Caco-2 (cell line): ENCODE results near the gene RNF2. TPM values are rescaled to one million over a fixed set of nuclear protein-coding genes. Genes with fewer than 3 reads are reported as not detected.

Experiments used
- BruUV-seq: library from RNA; stranded (reverse); fragments of 400-500 nt; replicated peaks from 2 replicates; lab custom pipeline; 2021; lab: Mats Ljungman, UMichigan
- CTCF ChIA-PET: fragments of 300-600 bp; sonication (Branson Sonifier 250); formaldehyde crosslinking; loops from one replicate; lab custom pipeline; 2022; ENCODE audit warnings: antibody characterized with exemption; lab: Charles Lee
- POLR2A ChIA-PET: fragments of 300-600 bp; sonication (Branson Sonifier 250); formaldehyde crosslinking; loops from one replicate; lab custom pipeline; 2022; ENCODE audit warnings: antibody characterized with exemption; lab: Charles Lee
- DNase-seq, 2 experiments: peaks; one replicate each; pipeline versions ENCODE4 v3.0.0 to v3.0.0-alpha.2; 2020 to 2022
- H3K27me3 ChIP-seq: replicated peaks from 2 replicates; pipeline ENCODE4 v1.6.0; 2011; ENCODE audit warnings: low read length; ENCODE audit not compliant: control insufficient read depth, insufficient read depth
- H3K36me3 ChIP-seq: 2 replicates; pipeline ENCODE4 v1.5.1; 2011; ENCODE audit warnings: low read length; ENCODE audit not compliant: control insufficient read depth, insufficient read depth
- H3K4me1 ChIP-seq: fragments of 250-450 bp; sonication (Bioruptor Pico); 2 replicates; pipeline ENCODE4 v1.5.1; 2020; ENCODE audit warnings: mild to moderate bottlenecking
- H3K4me3 ChIP-seq: 2 replicates; pipeline ENCODE4 v1.5.1; 2011; ENCODE audit warnings: low read depth, mild to moderate bottlenecking, control low read depth, low read length
- H3K9me3 ChIP-seq: fragments of 250-450 bp; sonication (Bioruptor Pico); 2 replicates; pipeline ENCODE4 v1.5.1; 2020; ENCODE audit warnings: mild to moderate bottlenecking, moderate library complexity
- H3K27ac Mint-ChIP-seq: one replicate; pipeline ENCODE4 v1.8.0; 2022; ENCODE audit warnings: mixed read lengths; ENCODE audit not compliant: unreplicated experiment
- H3K27me3 Mint-ChIP-seq: one replicate; pipeline ENCODE4 v1.8.0; 2022; ENCODE audit warnings: mixed read lengths; ENCODE audit not compliant: insufficient read depth, unreplicated experiment
- H3K36me3 Mint-ChIP-seq: one replicate; pipeline ENCODE4 v1.8.0; 2022; ENCODE audit warnings: mild to moderate bottlenecking, mixed read lengths; ENCODE audit not compliant: insufficient read depth, unreplicated experiment
- H3K4me1 Mint-ChIP-seq: one replicate; pipeline ENCODE4 v1.8.0; 2022; ENCODE audit warnings: low read depth, mixed read lengths; ENCODE audit not compliant: unreplicated experiment
- H3K4me3 Mint-ChIP-seq: one replicate; pipeline ENCODE4 v1.8.0; 2022; ENCODE audit warnings: mild to moderate bottlenecking, moderate library complexity, mixed read lengths; ENCODE audit not compliant: unreplicated experiment
- H3K9me3 Mint-ChIP-seq: one replicate; pipeline ENCODE4 v1.8.0; 2022; ENCODE audit warnings: mixed read lengths; ENCODE audit not compliant: unreplicated experiment
- intact Hi-C: fragments of 100-400 bp; cut with micrococcal nuclease; formaldehyde crosslinking; loops from one replicate; pipeline ENCODE4 v1.10.0; 2022; ENCODE audit not compliant: unreplicated experiment
- total RNA-seq: library from RNA; stranded (reverse); gene quantifications from 2 replicates; pipeline ENCODE4 v1.2.3, GENCODE V29; 2022
- TF ChIP-seq, protein P1 (sequence below), 2 experiments: fragments of 200-600 bp in 1 of 2; IDR thresholded peaks; 1 replicate in 1 of 2; 2 replicates in 1 of 2; pipeline versions ENCODE4 v1.5.1 to v1.8.0; 2011 to 2022; ENCODE audit warnings: antibody characterized with exemption in 1 of 2, control low read depth in 1 of 2, inconsistent platforms in 1 of 2, low read depth in 1 of 2, low read length in 1 of 2, mild to moderate bottlenecking in 1 of 2, moderate library complexity in 1 of 2; ENCODE audit not compliant: insufficient read depth in 1 of 2, severe bottlenecking in 1 of 2, unreplicated experiment in 1 of 2

RNF2 gene
- total RNA-seq, 1 experiment from 2014 or later: 31.7 TPM

DNA sequence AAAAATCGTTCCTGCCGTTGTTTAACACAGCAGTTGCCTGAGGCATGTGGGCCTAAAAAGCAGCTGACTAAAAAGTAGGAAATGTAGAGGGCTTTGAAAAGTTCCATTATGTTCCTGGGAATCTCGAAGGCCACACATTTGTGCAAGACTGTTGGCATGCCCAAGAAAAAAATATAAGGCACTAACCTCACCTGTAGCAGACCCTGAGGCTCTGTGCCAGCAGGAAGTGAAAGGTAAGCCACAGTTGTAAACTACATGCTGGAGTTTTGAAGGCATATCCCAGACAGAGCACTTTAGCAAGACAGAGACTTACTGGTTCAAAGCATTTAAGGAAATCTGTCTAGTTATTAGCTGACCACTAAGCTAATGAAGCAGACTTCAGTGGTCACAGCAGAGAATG is 58.7 kb downstream of the RNF2 start:
- CTCF ChIA-PET: no interaction called here

DNA sequence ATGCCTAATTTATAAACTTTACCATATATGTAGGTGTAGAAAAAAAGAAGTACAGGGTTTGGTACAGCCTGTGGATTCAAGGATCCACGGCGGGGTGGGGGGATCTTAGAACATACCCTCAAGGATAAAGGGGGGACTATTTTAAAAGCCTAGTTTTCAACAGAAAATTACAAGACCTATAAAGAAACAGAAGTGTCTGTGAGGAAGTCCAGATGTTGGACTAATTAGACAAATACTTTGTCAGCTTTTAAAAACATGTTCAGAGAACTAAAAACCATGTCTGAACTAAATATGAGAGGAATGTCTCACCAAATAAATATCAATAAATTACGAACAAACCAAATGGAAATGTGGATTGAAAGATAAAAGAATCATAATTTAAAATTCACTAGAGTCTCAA is 59.8 kb downstream of the RNF2 start:
- ChIA-PET CTCF (no interaction called here), POLR2A (no interaction called here)
- Mint-ChIP-seq H3K4me3 (no peak overlapping the region), H3K9me3 (no peaks in the 10 kb centered on the region), H3K36me3 (peaks cover 22% of the 10 kb centered on the region), H3K27ac (no peak overlapping the region), H3K4me1 (no peaks in the 10 kb centered on the region), H3K27me3 (no peaks in the 10 kb centered on the region)
- no peak overlapping the region for H3K4me3 ChIP-seq
- intact Hi-C loops: no loop called here
- TF ChIP-seq, protein P1, sequence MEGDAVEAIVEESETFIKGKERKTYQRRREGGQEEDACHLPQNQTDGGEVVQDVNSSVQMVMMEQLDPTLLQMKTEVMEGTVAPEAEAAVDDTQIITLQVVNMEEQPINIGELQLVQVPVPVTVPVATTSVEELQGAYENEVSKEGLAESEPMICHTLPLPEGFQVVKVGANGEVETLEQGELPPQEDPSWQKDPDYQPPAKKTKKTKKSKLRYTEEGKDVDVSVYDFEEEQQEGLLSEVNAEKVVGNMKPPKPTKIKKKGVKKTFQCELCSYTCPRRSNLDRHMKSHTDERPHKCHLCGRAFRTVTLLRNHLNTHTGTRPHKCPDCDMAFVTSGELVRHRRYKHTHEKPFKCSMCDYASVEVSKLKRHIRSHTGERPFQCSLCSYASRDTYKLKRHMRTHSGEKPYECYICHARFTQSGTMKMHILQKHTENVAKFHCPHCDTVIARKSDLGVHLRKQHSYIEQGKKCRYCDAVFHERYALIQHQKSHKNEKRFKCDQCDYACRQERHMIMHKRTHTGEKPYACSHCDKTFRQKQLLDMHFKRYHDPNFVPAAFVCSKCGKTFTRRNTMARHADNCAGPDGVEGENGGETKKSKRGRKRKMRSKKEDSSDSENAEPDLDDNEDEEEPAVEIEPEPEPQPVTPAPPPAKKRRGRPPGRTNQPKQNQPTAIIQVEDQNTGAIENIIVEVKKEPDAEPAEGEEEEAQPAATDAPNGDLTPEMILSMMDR (IDR thresholded peaks at IDR 0.05; ENCODE audit: insufficient read depth in 1 of 2, low read depth in 1 of 2, low read length in 1 of 2, severe bottlenecking in 1 of 2, unreplicated experiment in 1 of 2): no peak
- peaks cover 12% of the 10 kb centered on the region for H3K9me3 ChIP-seq
- no peak for DNase-seq
- H3K36me3 ChIP-seq: no peaks in the 10 kb centered on the region
- BruUV-seq: no TSS peak
- H3K4me1 ChIP-seq: no peaks in the 10 kb centered on the region
- no peaks in the 10 kb centered on the region for H3K27me3 ChIP-seq

More for the DNA sequence above, 58.7 kb downstream of the RNF2 start:
- no peaks in the 10 kb centered on the region for H3K4me1 Mint-ChIP-seq
- H3K27ac Mint-ChIP-seq: no peak overlapping the region
- no peak overlapping the region for H3K4me3 Mint-ChIP-seq
- Histone ChIP-seq H3K9me3 (peaks cover 12% of the 10 kb centered on the region), H3K4me1 (no peaks in the 10 kb centered on the region), H3K4me3 (no peak overlapping the region), H3K36me3 (no peaks in the 10 kb centered on the region), H3K27me3 (no peaks in the 10 kb centered on the region)
- TF ChIP-seq, protein P1 (IDR thresholded peaks at IDR 0.05; ENCODE audit: insufficient read depth in 1 of 2, low read depth in 1 of 2, low read length in 1 of 2, severe bottlenecking in 1 of 2, unreplicated experiment in 1 of 2): no peak
- POLR2A ChIA-PET: no interaction called here
- peaks cover 31% of the 10 kb centered on the region for H3K36me3 Mint-ChIP-seq
- intact Hi-C loops: no loop called here
- no TSS peak for BruUV-seq
- no peaks in the 10 kb centered on the region for H3K27me3 Mint-ChIP-seq
- no peaks in the 10 kb centered on the region for H3K9me3 Mint-ChIP-seq
- DNase-seq: no peak

DNA sequence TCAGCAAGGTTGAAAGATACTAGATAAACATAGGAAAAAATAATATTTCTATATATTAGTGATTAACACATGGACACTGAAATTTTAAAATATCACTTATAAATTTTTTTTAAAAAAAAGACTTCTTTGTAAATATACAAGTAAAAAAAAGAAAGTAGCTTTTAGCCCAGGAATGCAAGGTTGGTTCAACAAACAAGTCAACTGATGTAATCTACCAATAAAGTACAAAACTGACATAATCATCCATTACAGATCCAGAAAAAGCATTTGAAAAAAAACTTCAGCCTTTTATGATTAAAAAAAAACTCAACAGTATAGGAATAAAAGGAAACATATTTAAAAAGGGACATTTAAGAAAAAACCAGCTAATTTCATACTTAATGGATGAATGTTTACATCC is 63.0 kb downstream of the RNF2 start:
- TF ChIP-seq, protein P1 (IDR thresholded peaks at IDR 0.05; ENCODE audit: insufficient read depth in 1 of 2, low read depth in 1 of 2, low read length in 1 of 2, severe bottlenecking in 1 of 2, unreplicated experiment in 1 of 2): no peak
- Mint-ChIP-seq H3K4me3 (no peak overlapping the region), H3K36me3 (peaks cover 12% of the 10 kb centered on the region), H3K27me3 (no peaks in the 10 kb centered on the region), H3K4me1 (no peaks in the 10 kb centered on the region), H3K27ac (no peak overlapping the region), H3K9me3 (no peaks in the 10 kb centered on the region)
- Histone ChIP-seq H3K27me3 (no peaks in the 10 kb centered on the region), H3K4me1 (no peaks in the 10 kb centered on the region), H3K4me3 (no peak overlapping the region), H3K9me3 (peaks cover 12% of the 10 kb centered on the region), H3K36me3 (no peaks in the 10 kb centered on the region)
- ChIA-PET CTCF (no interaction called here), POLR2A (no interaction called here)
- no TSS peak for BruUV-seq
- DNase-seq: no peak
- intact Hi-C loops: no loop called here
